ENCODE results near the gene MFSD6. TPM values are rescaled to one million over a fixed set of nuclear protein-coding genes. Genes with fewer than 3 reads are reported as not detected.

The MFSD6 gene
- total and polyA plus RNA-seq, 2 of the 8 experiments (the other 6 are each of a cell fraction or from before 2014, with no cell fraction given): 1.8 to 5.1 TPM

DNA sequence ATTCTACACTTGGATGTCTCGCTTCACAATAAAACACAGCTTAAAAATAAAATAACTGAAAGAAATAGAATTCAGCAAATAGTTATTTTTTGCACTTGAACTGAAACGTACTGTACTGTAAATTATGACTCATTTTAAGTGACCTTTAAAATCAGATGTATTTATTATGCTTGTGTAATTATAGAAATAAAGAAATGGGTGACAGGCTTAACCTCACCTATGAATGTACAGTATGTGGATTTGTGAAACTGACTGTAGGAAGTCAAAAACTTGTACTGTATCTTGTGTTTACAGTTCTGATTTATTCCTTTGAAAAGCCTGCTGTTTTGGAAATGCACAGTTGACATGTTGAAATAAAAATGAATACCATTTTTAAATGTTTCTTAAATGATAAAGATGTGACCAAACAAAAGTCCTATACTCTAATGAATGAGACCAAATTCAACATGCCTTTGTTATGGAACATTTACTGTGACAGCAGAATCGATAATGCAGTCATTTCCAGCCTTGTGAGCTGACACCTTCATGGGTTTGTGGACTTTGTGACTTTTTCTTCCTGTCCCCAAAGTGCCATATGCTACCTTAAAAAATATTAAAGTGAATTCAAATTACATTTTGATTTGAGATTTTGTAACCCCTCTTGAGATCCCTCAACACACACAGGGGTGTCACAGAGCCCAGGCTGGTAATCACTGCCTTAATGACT lies 93.7 kb downstream of the MFSD6 start (continued):
- TF ChIP-seq, protein P1, sequence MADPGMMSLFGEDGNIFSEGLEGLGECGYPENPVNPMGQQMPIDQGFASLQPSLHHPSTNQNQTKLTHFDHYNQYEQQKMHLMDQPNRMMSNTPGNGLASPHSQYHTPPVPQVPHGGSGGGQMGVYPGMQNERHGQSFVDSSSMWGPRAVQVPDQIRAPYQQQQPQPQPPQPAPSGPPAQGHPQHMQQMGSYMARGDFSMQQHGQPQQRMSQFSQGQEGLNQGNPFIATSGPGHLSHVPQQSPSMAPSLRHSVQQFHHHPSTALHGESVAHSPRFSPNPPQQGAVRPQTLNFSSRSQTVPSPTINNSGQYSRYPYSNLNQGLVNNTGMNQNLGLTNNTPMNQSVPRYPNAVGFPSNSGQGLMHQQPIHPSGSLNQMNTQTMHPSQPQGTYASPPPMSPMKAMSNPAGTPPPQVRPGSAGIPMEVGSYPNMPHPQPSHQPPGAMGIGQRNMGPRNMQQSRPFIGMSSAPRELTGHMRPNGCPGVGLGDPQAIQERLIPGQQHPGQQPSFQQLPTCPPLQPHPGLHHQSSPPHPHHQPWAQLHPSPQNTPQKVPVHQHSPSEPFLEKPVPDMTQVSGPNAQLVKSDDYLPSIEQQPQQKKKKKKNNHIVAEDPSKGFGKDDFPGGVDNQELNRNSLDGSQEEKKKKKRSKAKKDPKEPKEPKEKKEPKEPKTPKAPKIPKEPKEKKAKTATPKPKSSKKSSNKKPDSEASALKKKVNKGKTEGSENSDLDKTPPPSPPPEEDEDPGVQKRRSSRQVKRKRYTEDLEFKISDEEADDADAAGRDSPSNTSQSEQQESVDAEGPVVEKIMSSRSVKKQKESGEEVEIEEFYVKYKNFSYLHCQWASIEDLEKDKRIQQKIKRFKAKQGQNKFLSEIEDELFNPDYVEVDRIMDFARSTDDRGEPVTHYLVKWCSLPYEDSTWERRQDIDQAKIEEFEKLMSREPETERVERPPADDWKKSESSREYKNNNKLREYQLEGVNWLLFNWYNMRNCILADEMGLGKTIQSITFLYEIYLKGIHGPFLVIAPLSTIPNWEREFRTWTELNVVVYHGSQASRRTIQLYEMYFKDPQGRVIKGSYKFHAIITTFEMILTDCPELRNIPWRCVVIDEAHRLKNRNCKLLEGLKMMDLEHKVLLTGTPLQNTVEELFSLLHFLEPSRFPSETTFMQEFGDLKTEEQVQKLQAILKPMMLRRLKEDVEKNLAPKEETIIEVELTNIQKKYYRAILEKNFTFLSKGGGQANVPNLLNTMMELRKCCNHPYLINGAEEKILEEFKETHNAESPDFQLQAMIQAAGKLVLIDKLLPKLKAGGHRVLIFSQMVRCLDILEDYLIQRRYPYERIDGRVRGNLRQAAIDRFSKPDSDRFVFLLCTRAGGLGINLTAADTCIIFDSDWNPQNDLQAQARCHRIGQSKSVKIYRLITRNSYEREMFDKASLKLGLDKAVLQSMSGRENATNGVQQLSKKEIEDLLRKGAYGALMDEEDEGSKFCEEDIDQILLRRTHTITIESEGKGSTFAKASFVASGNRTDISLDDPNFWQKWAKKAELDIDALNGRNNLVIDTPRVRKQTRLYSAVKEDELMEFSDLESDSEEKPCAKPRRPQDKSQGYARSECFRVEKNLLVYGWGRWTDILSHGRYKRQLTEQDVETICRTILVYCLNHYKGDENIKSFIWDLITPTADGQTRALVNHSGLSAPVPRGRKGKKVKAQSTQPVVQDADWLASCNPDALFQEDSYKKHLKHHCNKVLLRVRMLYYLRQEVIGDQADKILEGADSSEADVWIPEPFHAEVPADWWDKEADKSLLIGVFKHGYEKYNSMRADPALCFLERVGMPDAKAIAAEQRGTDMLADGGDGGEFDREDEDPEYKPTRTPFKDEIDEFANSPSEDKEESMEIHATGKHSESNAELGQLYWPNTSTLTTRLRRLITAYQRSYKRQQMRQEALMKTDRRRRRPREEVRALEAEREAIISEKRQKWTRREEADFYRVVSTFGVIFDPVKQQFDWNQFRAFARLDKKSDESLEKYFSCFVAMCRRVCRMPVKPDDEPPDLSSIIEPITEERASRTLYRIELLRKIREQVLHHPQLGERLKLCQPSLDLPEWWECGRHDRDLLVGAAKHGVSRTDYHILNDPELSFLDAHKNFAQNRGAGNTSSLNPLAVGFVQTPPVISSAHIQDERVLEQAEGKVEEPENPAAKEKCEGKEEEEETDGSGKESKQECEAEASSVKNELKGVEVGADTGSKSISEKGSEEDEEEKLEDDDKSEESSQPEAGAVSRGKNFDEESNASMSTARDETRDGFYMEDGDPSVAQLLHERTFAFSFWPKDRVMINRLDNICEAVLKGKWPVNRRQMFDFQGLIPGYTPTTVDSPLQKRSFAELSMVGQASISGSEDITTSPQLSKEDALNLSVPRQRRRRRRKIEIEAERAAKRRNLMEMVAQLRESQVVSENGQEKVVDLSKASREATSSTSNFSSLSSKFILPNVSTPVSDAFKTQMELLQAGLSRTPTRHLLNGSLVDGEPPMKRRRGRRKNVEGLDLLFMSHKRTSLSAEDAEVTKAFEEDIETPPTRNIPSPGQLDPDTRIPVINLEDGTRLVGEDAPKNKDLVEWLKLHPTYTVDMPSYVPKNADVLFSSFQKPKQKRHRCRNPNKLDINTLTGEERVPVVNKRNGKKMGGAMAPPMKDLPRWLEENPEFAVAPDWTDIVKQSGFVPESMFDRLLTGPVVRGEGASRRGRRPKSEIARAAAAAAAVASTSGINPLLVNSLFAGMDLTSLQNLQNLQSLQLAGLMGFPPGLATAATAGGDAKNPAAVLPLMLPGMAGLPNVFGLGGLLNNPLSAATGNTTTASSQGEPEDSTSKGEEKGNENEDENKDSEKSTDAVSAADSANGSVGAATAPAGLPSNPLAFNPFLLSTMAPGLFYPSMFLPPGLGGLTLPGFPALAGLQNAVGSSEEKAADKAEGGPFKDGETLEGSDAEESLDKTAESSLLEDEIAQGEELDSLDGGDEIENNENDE (IDR thresholded peaks at IDR 0.05; ENCODE audit: insufficient replicate concordance, low read length): no peak
- TF ChIP-seq POLR2AphosphoS5 (IDR thresholded peaks at IDR 0.05; ENCODE audit: low read depth, low read length): no peak
